GM19455 (cell line): ENCODE measurements around the gene CA4.
"Not testable (repeated sequence)": the region's sequence is repeated elsewhere in the genome, so short reads cannot be mapped to it uniquely, and the experiment has no call there.

Experiments
- ATAC-seq: cut with Tn5 transposase; IDR thresholded peaks from one replicate; pipeline ENCODE4 v1.9.1; 2021; ENCODE audit not compliant: unreplicated experiment

Gene CA4

DNA sequence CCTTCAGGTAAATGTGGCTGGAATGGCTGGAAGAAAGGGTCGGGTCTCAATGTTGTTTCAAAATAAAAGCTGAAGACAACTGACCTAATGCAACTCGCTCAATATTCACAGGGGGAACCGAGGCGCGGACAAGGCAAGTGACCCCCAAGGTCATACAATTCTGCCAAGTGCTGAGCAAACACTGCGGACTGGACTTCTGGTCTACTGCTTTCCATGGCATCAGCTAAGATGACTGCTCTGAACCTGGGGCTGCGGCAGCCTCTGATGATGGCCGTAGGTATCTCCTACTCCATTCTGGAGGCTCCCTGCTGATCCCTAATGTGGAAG, 21.9 kb downstream of the CA4 start:
- ATAC-seq: no peak

DNA sequence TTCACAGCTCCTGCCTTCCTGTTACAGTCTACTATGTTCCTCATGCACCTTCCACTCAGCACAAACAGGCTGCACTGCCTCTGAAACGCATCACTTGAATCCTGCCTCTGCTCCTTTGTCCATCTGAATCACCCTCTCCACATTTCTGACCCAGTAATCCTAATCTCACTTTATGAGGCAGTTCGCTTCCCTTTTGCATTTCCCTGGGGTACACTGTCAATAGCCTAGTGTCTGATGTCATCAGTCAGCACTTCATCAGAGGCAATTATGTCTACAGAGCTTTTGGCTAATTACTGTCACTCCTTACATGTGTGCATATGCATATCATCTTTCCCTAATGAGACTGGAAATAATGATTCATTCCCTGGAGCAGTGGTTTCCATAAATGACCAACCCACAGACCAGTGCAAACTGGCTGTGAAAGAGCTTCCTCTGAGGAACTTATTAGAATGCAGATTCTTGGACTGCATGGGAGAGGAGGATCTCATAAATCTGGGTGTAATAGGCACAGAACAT, 23.6 kb downstream of the CA4 start:
- ATAC-seq: no peak

DNA sequence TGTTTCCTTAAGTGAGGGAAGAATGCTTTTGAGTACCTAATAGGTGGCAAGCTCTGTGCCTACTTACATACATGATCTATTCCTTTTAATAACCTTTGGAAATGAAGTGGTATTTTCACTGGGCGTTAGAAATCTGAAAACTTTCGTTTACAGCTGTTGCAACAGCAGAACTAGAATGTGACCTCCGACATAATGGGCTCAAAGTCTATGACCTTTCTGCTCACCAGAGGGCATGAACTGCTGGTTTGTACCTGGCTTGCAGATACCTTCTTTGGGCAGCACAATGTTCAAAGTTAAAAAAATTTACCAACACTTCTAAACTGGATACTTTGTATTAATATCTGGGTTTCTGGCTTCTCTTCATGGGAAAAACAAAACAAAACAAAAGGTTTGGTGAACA, 24.3 kb downstream of the CA4 start:
- no peak for ATAC-seq

DNA sequence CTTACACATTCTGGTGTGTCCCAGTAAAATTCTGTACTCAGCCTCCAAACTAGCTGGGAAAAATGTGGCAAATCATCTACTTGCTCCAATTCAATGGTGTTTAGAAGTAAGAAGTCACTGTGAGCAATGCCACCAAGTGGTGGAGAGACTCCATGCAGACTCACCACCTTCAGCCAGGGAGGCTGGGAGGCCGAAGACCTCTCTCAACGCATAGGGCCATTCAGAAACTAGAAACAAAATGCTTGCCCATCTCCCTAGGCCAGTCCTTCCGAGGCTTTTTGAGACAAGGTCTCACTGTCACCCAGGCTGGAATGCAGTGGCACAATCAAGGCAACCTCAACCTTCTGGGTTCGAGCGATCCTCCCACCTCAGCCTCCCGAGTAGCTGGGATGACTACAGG, 25.0 kb downstream of the CA4 start:
- ATAC-seq: not testable (repeated sequence)

DNA sequence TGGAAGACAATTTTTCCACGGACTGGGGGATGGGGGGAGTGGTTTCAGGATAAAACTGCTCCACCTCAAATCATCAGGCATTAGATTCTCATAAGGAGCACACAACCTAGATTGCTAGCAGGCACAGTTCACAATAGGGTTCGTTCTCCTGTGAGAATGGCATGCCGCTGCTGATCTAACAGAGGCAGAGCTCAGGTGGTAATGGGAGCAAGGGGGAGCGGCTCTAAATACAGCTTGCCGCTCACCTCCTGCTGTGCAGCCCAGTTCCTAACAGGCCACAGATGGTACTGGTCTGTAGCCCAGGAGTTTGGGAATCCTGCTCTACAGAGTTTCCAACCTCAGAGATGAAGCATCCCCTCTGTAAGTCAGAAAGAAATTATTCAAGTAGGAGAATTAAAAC, 27.0 kb downstream of the CA4 start:
- not testable (repeated sequence) for ATAC-seq

DNA sequence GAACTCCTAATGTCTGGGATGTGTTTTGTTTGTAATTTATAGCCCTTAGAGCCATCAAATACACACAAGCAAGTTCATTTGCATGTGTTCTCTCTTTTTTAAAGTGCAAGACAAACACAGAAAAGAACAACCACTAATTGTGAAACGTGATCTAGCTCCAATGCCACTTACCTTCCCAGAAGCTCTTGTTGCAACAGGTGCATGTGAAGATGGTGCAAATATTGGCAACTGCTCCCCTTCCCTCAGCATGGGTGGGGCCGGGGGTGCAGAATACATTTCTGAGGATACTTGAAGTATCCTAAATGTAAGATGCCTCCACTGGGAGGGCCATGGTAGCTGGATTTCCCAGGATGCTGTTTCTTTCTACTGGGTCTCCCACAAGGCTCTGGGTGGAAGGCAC, 28.4 kb downstream of the CA4 start:
- ATAC-seq: not testable (repeated sequence)

DNA sequence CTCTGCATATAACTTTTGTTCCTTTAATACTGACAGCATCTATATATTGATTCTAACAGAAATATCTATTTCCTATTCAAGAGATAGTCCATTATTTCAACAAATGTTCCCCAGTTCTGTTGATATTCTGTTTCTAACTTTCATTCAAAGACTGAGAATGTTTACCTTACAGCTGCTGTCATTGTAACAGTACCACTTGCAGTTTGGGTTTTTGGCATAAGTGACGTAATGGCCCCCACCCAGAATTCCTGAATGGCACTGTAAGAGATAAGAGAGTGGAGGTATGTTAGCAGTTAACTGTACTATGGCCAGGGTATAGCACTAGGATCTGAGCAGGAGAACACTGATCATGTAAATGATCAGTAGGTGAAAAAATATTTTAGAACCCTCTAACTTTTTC, 30.6 kb downstream of the CA4 start:
- not testable (repeated sequence) for ATAC-seq

DNA sequence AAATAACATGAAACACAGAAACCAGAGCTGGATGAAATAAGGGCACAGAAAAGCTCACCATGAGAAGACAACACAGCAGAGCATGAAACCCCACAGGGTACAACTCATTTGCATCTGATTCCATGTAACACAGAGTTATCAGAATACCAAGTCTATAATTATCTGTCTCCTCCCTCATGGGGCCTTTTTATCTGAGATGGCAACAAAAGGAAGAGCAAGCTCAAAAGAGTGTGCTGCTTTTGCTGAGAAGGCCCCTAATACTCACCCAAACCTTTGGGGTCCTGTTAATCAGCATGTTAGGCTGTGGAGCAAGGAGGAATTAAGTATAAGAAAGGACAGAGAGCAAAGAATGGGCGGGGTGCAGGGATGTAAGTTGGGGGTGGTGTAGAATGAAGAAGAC, 36.6 kb downstream of the CA4 start:
- ATAC-seq: not testable (repeated sequence)

DNA sequence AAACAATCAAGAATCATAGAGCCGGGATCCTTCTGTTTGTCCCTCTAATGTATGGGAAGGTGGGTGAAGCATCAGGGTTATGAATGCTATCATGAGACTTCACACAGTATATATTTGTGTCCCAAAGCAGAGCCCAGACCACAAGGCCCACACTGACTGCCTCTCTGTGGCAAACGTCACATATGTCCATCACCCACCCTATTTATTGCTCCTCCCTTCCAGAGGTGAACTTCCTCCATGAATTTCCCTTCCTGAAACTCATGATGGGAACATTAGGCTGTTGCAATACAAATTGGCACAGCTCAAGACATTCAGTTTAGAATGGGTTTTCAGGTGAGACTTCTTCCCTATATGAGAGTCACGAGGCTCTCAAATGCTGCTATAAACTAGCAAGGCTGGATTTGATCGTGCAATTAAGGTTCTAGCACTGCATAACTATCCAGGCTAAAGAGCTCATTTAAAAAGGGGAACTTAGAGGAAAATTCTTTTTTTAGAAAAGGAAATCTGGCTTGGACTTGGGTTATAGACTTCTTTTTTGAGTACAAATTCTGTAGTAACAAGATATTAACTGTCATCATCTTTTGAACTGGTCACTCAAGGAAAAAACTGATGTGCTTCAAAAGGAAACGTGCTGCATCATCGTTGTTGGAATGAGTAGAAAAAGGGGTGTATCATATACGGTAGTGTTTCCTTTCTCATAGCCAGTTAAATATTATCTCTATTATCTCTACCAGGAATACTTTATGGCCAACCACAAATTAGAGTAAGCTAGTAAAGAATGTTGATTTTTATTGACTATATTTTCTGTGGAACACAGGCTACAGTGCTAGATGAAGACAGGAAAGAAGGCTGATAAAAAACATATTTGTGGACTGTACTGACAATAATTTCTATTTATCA, 37.3 kb downstream of the CA4 start:
- ATAC-seq: not testable (repeated sequence)

DNA sequence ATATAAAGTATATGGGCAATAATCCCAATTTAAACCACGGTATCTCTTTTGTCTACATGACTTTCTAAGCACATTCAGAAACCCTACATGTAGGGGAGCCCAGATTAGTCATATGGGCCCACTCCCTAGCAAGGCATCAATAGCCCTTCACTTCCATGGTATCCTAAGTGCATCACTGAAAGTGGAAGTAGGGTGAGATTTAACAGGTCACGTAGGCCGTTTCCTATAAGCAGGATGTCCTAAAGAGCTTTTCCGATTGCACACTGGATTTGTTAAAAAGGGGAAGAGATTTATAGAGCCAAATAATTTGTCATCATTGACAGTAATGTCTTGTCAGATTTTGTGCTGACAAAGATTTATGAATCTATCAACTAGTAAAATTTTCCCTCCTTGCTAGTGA, 39.0 kb downstream of the CA4 start:
- no peak for ATAC-seq

DNA sequence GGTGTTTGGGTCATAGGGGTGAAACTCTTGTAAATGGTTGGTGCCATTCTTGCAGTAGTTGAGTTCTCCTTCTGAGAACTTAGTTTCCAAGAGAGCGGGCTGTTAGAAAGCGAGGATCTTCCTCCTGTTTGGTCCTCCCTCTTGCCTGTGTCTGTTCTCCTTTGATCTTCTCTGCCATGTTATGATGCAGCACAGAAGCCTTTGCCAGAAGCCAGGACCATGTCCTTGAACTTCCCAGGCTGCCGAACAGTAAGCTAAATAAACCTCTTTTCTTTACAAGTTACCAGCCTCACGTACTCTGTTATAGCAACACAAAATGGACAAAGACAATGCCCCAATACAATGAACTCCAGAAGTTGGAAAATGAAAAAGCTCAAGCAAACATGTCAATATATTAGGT, 40.3 kb downstream of the CA4 start:
- ATAC-seq: not testable (repeated sequence)

DNA sequence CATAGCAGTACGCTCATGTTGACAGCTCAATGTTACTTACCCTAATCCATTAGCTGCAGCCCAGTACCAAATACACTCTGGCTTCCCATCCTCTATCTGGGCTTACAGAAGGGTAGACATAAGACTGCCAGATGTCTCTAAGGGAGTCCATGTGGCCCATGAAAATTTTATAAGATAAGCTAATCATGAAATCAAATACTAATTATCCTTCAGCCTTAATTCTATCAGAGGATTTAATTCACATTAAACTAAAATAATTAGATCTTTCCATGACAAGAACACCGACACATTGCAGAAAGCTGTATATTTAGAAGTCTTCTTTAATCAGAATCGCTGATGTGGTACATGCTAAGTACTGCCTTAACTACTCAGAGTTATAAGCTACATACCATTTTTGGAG, 43.3 kb downstream of the CA4 start:
- not testable (repeated sequence) for ATAC-seq

DNA sequence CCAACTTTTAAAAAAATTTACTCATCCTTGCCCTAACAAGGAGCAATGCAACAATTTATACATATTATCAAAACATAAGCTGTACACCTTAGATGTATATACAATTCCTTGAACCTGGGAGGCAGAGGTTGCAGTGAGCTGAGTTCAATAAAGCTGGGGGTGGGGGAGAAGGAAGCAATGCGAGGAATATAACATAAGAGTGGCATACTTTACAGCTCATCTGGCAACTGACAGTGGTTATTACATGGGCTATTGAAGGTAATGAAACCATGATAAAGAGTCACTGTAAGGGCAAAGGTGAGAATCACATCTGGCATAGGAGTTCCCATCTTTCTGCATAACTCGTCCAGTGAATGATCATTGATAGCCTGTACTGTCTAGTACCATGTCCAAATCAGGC, 43.7 kb downstream of the CA4 start:
- no peak for ATAC-seq

DNA sequence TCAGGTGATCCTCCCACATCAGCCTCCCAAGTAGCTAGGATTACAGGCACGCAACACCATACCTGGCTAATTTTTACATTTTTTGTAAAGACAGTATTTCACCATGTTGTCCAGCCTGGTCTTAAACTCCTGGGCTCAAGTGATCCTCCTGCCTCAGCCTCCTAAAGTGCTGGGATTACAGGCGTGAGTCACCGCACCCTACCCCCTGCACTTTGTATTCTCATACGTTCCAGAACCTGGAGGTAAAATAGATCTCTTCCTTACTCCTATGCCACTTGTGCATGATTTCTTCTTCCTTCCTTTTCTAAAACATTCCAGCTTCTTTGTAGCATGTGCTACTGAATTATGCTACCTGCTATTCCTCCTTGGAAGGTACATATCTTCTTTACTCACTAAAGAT, 44.4 kb downstream of the CA4 start:
- not testable (repeated sequence) for ATAC-seq

DNA sequence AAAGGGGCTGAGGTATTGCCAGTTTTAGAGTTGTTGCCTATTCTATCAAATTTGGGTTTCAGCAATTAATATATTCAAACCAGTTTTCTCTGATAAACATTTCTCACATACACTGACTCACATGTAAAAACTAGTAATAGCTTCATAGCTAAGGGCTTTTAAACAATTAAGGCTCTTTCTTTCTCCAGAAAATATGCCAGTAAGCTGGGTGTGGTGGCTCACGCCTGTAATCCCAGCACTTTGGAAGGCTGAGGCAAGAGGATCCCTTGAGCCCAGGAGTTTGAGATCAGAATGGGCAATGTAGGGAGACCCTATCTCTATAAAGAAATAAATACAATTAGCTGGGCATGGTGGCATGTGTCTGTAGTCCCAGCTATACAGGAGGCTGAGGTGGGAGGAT, 48.9 kb downstream of the CA4 start:
- not testable (repeated sequence) for ATAC-seq

DNA sequence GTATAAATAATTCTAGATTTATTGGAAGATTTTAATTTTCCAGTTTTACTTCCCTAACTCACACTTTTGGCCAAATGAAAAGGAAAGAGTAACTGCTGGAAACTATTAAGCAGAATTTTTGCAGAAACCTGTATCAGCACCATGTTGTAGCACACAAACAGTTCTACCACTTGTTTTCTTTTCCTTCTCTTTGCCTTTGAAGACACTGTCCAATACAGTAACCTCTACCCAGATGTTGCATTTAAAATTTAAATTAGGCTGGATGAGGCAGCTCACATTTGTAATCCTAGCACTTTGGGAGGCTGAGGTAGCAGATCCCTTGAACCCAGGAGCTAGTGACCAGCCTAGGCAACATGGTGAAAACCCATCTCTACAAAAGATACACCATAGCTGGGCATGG, 56.0 kb downstream of the CA4 start:
- ATAC-seq: not testable (repeated sequence)

DNA sequence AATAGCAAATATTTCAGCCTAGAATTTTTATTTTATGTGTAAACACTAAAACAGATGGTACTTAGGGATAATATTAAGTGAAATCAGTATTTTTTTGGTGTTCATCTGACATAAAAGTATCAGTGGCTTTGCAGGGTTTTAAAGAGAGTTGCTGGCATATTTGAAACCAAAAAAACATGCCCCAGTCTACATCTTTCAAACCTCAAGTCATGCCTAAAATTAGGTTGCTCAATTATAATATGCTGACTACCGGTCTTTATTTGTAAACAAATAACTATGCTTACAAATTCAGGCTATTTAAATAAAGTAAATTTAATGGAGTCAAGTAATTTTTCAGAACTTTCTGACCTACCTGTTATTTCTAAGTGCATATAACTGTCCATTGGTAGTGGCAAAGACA, 58.5 kb downstream of the CA4 start:
- ATAC-seq: not testable (repeated sequence)
